GM21723 (cell line): Measurements from ENCODE around the gene VAX1.
"Not testable (repeated sequence)": the region's sequence is repeated elsewhere in the genome, so short reads cannot be mapped to it uniquely, and the experiment has no call there.

Experiments used
- ATAC-seq: cut with Tn5 transposase; IDR thresholded peaks from one replicate; pipeline ENCODE4 v1.9.1; 2021; ENCODE audit warnings: mild to moderate bottlenecking, moderate library complexity; ENCODE audit not compliant: unreplicated experiment

VAX1 gene

DNA sequence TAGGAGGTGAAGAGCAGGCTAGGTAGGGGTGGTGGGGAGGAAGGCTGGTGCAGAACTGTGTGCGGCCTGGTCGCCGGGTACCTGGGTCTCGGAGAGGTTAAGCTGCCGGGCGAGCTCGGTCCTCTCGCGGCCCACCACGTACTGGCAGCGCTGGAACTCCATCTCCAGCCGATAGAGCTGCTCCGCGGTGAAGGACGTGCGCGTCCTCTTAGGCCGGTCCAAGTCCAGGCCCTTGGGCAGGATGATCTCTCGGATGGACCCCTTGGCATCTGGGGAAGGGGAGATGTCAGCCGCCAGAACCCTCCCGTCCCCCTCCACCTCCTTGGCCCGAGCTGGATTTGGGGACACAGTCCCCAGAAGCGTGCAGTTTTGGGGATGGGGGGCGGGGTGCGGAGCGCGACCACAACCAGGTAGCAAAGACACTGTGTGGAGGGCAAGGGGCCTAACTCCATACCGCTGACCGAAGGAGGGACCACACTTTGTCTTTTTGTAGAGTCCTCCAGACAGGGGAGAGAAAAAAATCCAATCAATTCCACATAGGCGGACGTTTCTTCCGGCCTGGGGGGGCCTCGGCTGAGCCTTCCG is 1.6 kb downstream of the VAX1 start:
- ATAC-seq, result no peak

GRCh38 chr10:117135480-117136140 is 2.5 kb downstream of the VAX1 start:
- no peak for ATAC-seq

- ATAC-seq, result no peak
Observed at GRCh38 chr10:117135026-117135372, 3.1 kb downstream of the VAX1 start.

DNA sequence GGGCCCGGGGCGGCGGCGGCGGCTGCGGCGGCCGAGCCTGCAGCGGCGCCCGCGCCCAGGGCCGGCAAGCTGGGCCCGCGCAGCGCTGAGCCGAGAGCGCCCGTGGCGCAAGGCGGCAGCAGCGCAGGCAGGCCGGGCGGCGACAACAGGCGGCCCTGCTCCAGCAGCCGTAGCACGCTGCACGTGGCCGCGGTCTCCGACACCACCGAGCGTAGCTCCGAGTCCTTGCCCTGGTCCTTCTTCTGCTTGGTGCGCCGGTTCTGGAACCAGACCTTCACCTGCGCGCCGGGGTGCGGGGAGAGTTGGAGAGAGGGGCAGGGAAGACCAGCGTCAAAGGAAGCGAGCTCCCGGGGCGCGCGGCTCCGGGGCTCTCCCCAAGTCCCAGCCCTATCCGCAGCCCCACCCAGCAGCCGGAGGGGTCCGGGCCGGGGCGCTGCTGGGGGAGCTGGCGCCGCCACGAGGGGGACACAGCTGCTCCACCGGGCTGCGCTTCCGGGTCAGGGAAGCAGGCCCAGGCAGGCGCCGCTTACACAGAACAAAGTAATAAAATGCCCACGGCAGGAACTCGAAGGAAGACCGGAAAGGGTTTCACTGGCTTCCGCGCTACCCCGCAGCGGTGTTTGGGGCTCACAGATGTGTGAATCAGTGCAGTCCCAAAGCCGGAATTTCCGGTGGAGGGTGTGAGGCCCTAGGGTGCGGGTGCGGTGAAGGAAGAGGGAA is 3.6 kb downstream of the VAX1 start:
- no peak for ATAC-seq

DNA sequence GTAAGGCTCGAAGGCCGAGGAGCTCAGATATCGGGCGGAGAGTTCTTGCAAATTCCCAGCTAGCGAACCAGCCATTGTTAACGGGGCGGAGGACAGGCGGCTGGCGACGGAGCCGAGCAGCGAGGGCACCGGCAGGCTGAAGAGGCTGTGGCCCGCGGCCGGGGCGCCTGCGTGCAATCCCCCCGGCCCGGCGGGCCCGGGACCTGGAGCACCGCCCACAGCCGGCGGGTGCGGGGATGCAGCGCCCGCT is 4.1 kb downstream of the VAX1 start:
- ATAC-seq, result no peak

DNA sequence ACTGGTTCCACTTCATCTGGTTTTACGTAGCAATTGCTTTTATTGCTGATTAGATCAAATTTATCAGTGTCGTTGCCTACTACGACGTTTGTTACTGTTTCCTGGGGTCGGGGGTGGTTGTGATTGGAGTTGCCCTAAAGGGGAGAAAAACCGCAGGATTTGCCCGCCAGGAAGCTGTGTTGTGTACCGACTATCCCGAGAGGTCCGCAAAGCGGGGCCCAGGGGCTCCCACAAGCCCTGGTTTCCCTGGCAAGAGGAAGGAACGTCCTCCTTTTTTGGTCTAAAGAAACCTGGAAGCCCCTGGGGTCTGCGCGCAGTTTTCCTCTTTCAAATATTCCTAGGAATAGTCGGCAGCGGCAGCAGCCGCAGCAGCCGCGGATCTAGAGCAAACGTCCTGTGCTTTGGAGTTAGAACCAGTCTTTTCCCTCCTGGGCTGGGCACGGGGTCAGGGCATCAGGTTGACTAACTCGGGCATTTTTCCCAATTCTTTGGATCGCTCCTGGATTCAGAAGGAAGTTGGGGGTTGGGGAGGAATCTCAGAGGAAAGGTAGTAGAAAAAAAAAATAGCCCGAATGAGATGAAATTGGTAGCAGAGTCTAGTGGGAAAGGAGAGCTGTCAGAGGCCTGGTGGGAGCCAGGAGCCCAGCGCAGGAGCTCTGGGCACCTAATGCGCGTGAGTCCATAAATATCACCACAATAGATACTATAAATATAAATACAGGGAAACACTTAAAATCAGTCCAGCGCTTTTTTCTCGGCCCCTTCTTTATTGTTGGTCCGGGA is 4.6 kb downstream of the VAX1 start:
- no peak for ATAC-seq

GRCh38 chr10:117132751-117133231 is 5.3 kb downstream of the VAX1 start:
- no peak for ATAC-seq

DNA sequence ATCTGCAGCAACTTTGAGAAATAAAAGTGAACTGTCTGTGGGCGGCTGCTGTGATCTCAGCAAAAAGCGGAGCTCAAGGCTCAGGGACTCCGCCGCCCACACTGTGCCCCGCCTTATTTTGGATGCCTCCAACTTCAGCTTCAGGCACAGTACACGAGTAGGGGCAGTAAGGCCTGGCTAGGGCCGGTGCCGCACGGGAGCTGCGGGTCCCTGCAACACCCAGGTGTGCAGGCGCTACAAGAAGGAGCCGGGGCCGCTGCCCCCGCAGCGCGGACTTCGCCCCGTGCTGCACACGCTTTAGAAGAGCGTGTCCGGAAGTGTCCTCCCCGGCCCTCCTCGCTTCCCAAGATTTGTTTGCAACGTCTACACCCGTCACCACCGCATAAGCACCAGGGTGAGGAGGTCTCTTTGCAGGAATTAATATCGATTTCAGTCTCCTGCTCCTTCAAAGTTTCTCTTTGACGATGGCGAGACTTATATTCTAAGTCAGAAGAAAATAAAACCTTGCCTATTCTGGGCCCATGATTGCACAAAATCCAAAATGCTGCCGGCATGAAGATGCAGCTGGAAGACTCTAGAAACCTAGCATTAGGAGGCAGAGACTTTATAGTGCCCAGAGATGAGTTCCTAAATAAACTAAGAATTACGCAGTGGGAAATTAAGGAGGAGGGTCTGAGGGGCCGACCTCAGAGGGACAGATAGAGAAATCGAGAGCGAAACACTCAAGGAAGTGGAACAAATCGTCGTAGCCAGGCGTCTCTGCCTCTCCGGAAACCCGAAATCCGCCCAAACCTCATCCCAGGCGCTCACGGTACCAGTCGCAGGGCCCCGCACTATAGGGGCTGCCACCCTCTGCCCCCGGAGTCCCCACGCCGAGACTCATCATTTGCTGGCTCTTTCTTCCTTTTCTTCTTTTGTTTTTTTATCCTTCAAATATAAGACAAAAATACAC is 6.4 kb downstream of the VAX1 start:
- no peak for ATAC-seq

GRCh38 chr10:117130862-117131375 is 7.2 kb downstream of the VAX1 start:
- no peak for ATAC-seq

DNA sequence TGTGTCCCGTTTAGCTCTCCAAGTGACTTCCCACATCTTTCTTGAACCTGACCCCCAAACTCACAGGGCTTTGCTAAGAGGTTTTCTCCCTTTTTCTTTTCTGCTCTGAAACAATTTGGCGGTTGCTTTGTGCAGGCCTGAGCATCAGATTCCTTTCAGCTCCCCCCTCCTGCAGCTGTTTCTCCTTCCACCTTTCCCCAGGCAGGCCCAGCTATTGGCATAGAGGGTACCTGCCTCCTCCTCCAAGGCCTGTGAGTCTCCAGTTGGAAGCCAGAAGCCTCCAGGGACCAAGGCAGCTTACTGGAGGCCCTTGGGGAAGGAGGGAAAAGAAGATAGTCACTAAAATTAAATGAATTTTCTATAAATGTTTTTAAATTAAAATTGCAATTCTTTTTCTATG is 7.7 kb downstream of the VAX1 start:
- no peak for ATAC-seq

- ATAC-seq, result not testable (repeated sequence)
Observed at GRCh38 chr10:117126645-117127044, 11.4 kb downstream of the VAX1 start.

- ATAC-seq, result no peak
Observed at GRCh38 chr10:117126034-117126433, 12.0 kb downstream of the VAX1 start.

GRCh38 chr10:117112220-117112619 is 25.9 kb downstream of the VAX1 start:
- ATAC-seq, result no peak

DNA sequence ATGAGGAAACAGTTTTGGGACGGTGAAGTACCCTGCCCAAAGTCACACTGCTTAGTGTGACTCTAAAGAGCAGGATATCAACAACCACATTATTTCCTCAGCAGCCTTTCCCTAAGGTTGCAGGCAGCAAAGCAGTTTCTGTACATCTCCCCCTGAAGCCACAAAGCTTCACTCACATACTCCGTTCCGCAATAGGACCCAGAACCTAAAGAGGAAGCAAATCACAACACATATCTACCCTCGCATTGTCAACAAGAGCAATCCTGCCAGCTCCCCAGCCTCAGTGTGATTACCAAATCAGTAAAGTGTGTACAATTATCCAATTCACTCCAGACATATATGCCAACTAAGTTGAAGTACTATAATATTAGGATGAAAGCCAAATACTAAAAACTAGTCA is 30.8 kb downstream of the VAX1 start:
- no peak for ATAC-seq

GRCh38 chr10:117096599-117097201 is 41.4 kb downstream of the VAX1 start:
- ATAC-seq, result no peak

DNA sequence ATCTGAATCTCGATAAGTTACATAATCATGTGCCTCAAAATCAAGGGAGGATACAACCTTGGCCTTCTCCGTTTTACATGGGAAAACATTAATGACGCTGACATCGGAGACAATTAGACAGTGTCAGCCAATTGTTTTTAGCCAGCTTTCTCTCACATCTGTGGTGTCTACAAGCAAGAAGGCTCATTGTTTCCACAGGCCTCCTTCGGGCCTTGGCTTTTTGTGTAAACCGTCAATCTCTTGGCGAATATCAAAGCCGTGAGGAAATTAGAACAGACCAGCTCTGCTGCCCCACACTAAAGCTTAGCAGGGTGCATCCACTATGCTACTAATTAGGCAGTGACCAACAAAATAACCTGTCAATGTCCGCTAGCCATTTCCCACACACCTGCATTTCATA is 43.2 kb downstream of the VAX1 start:
- ATAC-seq, result no peak

GRCh38 chr10:117092386-117092785 is 45.7 kb downstream of the VAX1 start:
- ATAC-seq, result no peak

DNA sequence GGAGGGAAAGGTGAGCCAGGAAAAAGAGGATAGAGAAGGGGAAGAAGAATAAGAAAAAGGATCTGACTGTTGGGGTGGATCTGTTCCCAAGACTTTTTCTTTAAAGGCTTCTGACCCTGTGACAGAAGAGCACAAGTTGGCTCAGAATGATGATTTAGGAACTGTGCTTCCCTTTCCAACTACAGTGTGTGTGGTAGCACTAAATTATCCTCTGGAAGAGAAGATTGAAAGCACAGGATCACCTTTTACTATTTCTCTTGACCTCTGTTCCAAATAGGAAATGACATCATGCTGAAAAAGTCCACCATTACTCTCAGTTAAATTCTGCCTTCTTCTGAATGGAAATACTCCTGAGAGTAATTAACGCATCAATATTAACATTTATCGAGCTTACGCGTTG is 47.2 kb downstream of the VAX1 start:
- no peak for ATAC-seq

DNA sequence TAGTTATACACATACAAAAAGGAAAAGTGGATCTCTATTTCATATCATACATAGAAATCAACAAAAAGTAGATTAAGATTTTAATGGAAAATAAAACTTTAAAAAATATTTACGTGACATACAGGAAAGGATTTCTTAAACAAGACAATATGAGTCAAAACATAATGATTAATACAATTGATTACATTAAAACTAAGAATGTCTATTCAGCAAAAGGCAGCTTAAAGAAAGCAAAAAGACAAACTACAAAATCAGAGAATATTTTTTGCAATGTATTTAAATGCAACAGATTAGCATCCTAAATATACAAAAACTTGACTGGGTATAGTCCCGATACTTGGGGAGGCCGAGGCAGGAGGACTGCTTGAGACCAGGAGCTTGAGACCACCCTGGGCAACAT is 50.5 kb downstream of the VAX1 start:
- ATAC-seq, result no peak

- no peak for ATAC-seq
Observed at GRCh38 chr10:117086546-117086945, 51.5 kb downstream of the VAX1 start.
